Panc1 (cell line): ENCODE measurements around the gene RBMS1. TPM values are rescaled to one million over a fixed set of nuclear protein-coding genes. Genes with fewer than 3 reads are reported as not detected.

Source experiments
- ATAC-seq: fragments of 200-7000 bp; cut with Tn5 transposase; 2 replicates; pipeline ENCODE4 v1.9.1; 2020; ENCODE audit warnings: mild to moderate bottlenecking, moderate library complexity
- BruUV-seq: library from RNA; stranded (reverse); fragments of 400-500 nt; replicated peaks from 2 replicates; lab custom pipeline; 2021; lab: Mats Ljungman, UMichigan
- CTCF ChIA-PET: fragments of 300-600 bp; sonication (Branson Sonifier 250); formaldehyde crosslinking; loops from one replicate; lab custom pipeline; 2022; ENCODE audit warnings: antibody characterized with exemption; lab: Charles Lee
- POLR2A ChIA-PET: fragments of 300-600 bp; sonication (Branson Sonifier 250); formaldehyde crosslinking; loops from one replicate; lab custom pipeline; 2022; ENCODE audit warnings: antibody characterized with exemption; lab: Charles Lee
- DNase-seq: peaks from one replicate; pipeline ENCODE4 v3.0.0-alpha.2; 2010; ENCODE audit warnings: low read depth, low spot score
- H3K27ac ChIP-seq: 2 replicates; pipeline ENCODE4 v1.5.1; 2011; ENCODE audit warnings: mild to moderate bottlenecking, low read length, inconsistent platforms
- H3K27me3 ChIP-seq: fragments of 200-500 bp; sonication (Bioruptor generic); 2 replicates; pipeline ENCODE4 v1.6.0; 2014; ENCODE audit warnings: low read length, inconsistent platforms; ENCODE audit not compliant: control insufficient read depth, insufficient read depth
- H3K36me3 ChIP-seq: fragments of 200-500 bp; sonication (Bioruptor generic); 2 replicates; pipeline ENCODE4 v1.5.1; 2014; ENCODE audit warnings: inconsistent platforms, mild to moderate bottlenecking, low read length, moderate library complexity; ENCODE audit not compliant: control insufficient read depth, insufficient read depth
- H3K4me1 ChIP-seq: 2 replicates; pipeline ENCODE4 v1.5.1; 2011; ENCODE audit warnings: inconsistent platforms, mild to moderate bottlenecking, low read length, moderate library complexity; ENCODE audit not compliant: control insufficient read depth, insufficient read depth
- H3K4me3 ChIP-seq, 2 experiments: 2 replicates each; pipeline ENCODE4 v1.5.1; 2011 to 2012; ENCODE audit warnings: low read depth in 2 of 2, low read length in 2 of 2, mild to moderate bottlenecking in 2 of 2, inconsistent platforms in 1 of 2, moderate library complexity in 1 of 2
- H3K9me3 ChIP-seq: fragments of 200-500 bp; sonication (Bioruptor generic); 2 replicates; pipeline ENCODE4 v1.5.1; 2014; ENCODE audit warnings: low read depth, mild to moderate bottlenecking, inconsistent platforms, low read length, moderate library complexity; ENCODE audit not compliant: control insufficient read depth, insufficient read depth
- POLR2AphosphoS5 ChIP-seq: IDR thresholded peaks from 2 replicates; pipeline ENCODE4 v1.6.1; 2012; ENCODE audit warnings: mild to moderate bottlenecking, low read depth, low read length, moderate library complexity
- SIN3A ChIP-seq: IDR thresholded peaks from 2 replicates; pipeline ENCODE4 v1.6.1; 2012; ENCODE audit warnings: low read depth, mild to moderate bottlenecking, low read length, moderate library complexity, borderline replicate concordance; ENCODE audit not compliant: insufficient read depth
- TCF7L2 ChIP-seq: IDR thresholded peaks from 2 replicates; pipeline ENCODE4 v1.6.1; 2011; ENCODE audit warnings: mild to moderate bottlenecking, low read depth, low read length, inconsistent platforms
- in situ Hi-C: cut with HindIII; loops from 2 replicates; pipeline ENCODE4 v1.10.0; 2016; ENCODE audit warnings: low sequenced_read_pairs, low pct_unique_long_range_greater_than_20kb
- intact Hi-C: fragments of 100-400 bp; cut with micrococcal nuclease; formaldehyde crosslinking; loops from one replicate; pipeline ENCODE4 v1.10.0; 2022; ENCODE audit not compliant: unreplicated experiment
- total RNA-seq: library from RNA; stranded (reverse); gene quantifications from one replicate; pipeline ENCODE4 v1.2.1, GENCODE V29; 2021; ENCODE audit not compliant: unreplicated experiment
- TF ChIP-seq, protein P1 (sequence below): fragments of 450-650 bp; IDR thresholded peaks from 2 replicates; pipeline ENCODE4 v1.5.1; 2017; ENCODE audit warnings: mild to moderate bottlenecking
- TF ChIP-seq, protein P2 (sequence below), 2 experiments: IDR thresholded peaks; 2 replicates each; pipeline ENCODE4 v1.6.1; 2011 to 2012; ENCODE audit warnings: low read depth in 2 of 2, control low read depth in 1 of 2, low read length in 1 of 2, mild to moderate bottlenecking in 1 of 2, moderate library complexity in 1 of 2; ENCODE audit not compliant: insufficient read depth in 1 of 2

Gene RBMS1
- total RNA-seq, 1 experiment from 2014 or later, result 67.0 TPM

DNA sequence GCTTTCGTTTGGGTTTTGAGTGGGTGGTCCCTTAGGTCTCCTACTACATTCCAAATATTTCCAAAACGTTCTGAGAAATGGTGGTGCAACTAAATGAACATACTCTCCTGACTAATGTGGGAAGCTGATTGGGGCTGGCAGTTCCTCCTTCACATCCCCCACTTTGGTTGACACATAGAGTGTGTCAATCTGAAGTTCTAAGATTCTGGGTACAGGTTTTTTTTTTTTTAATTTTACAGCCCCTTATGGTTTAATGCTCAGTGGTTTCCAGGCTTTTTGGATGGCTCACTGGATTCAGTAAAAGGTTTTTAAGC lies 235.2 kb downstream of the RBMS1 start:
- intact Hi-C loops (no loop called here), in situ Hi-C loops (no loop called here)
- TF ChIP-seq, protein P1, sequence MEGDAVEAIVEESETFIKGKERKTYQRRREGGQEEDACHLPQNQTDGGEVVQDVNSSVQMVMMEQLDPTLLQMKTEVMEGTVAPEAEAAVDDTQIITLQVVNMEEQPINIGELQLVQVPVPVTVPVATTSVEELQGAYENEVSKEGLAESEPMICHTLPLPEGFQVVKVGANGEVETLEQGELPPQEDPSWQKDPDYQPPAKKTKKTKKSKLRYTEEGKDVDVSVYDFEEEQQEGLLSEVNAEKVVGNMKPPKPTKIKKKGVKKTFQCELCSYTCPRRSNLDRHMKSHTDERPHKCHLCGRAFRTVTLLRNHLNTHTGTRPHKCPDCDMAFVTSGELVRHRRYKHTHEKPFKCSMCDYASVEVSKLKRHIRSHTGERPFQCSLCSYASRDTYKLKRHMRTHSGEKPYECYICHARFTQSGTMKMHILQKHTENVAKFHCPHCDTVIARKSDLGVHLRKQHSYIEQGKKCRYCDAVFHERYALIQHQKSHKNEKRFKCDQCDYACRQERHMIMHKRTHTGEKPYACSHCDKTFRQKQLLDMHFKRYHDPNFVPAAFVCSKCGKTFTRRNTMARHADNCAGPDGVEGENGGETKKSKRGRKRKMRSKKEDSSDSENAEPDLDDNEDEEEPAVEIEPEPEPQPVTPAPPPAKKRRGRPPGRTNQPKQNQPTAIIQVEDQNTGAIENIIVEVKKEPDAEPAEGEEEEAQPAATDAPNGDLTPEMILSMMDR, result no peak
- TF ChIP-seq, protein P2, sequence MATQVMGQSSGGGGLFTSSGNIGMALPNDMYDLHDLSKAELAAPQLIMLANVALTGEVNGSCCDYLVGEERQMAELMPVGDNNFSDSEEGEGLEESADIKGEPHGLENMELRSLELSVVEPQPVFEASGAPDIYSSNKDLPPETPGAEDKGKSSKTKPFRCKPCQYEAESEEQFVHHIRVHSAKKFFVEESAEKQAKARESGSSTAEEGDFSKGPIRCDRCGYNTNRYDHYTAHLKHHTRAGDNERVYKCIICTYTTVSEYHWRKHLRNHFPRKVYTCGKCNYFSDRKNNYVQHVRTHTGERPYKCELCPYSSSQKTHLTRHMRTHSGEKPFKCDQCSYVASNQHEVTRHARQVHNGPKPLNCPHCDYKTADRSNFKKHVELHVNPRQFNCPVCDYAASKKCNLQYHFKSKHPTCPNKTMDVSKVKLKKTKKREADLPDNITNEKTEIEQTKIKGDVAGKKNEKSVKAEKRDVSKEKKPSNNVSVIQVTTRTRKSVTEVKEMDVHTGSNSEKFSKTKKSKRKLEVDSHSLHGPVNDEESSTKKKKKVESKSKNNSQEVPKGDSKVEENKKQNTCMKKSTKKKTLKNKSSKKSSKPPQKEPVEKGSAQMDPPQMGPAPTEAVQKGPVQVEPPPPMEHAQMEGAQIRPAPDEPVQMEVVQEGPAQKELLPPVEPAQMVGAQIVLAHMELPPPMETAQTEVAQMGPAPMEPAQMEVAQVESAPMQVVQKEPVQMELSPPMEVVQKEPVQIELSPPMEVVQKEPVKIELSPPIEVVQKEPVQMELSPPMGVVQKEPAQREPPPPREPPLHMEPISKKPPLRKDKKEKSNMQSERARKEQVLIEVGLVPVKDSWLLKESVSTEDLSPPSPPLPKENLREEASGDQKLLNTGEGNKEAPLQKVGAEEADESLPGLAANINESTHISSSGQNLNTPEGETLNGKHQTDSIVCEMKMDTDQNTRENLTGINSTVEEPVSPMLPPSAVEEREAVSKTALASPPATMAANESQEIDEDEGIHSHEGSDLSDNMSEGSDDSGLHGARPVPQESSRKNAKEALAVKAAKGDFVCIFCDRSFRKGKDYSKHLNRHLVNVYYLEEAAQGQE (IDR thresholded peaks at IDR 0.05; ENCODE audit: insufficient read depth in 1 of 2, low read depth in 2 of 2, low read length in 1 of 2), result no peak
- TF ChIP-seq TCF7L2 (no peak), POLR2AphosphoS5 (no peak), SIN3A (no peak)
- Histone ChIP-seq H3K36me3 (no peaks in the 10 kb centered on the region), H3K4me3 (no peak overlapping the region), H3K4me1 (no peaks in the 10 kb centered on the region; the same call in 1 of the 2 replicates), H3K27ac (no peak overlapping the region), H3K9me3 (no peaks in the 10 kb centered on the region), H3K27me3 (no peaks in the 10 kb centered on the region)
- ATAC-seq, result no peak
- ChIA-PET POLR2A (no interaction called here), CTCF (no interaction called here)
- no peak for DNase-seq
- no TSS peak for BruUV-seq

DNA sequence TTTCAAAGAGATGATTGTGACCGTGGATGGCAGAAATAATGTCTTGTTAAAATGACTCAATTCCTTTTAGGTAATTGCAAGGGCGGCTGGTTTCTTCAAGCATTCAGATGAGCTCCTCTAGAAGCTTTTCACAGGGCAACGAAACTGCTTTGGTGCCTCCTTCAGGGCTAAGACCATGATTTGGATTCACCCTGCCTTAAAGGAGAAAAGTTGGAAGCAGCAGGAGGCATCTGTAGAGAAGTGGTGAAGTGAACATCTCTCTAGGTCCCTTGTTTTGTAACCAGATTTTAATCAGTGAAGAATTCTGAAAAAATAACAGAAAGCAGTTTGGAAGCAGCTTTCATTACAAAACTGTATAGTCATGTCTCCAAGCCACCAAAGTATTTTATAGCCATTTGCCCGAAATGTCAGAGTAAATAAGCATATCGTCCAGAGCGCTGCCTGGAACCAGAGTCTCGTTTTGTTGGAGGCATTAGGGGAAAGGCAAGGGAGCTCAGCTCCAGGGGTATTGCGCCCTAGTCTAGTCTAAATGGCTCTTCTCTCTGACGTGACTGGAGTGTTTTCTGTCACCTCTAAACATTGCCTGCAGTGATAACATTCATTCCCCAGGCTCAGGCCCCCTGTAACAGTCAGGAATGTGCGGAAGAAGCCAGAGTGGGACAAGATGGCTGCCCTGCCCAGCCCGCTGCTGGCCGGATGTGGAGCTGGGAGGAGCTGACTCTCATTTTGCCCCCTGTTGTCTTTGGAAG lies 235.7 kb downstream of the RBMS1 start:
- Histone ChIP-seq H3K27me3 (no peaks in the 10 kb centered on the region), H3K9me3 (no peaks in the 10 kb centered on the region), H3K36me3 (no peaks in the 10 kb centered on the region), H3K27ac (peak overlapping the region; percentile 62), H3K4me3 (no peak overlapping the region), H3K4me1 (no peaks in the 10 kb centered on the region; the same call in 1 of the 2 replicates)
- ChIA-PET CTCF (no interaction called here), POLR2A (no interaction called here)
- no TSS peak for BruUV-seq
- no peak for TF ChIP-seq SIN3A
- TF ChIP-seq, protein P2 (IDR thresholded peaks at IDR 0.05; ENCODE audit: insufficient read depth in 1 of 2, low read depth in 2 of 2, low read length in 1 of 2), result no peak
- TF ChIP-seq TCF7L2, result no peak
- TF ChIP-seq, protein P1, result no peak
- no peak for TF ChIP-seq POLR2AphosphoS5
- no peak for ATAC-seq
- no peak for DNase-seq
- in situ Hi-C loops (no loop called here), intact Hi-C loops (no loop called here)
